H9 (cell line): Measurements from ENCODE around the gene A2ML1. TPM values are rescaled to one million over a fixed set of nuclear protein-coding genes. Genes with fewer than 3 reads are reported as not detected.

ENCODE experiments used
- DNase-seq: peaks from one replicate; pipeline ENCODE4 v3.0.0-alpha.2; 2017
- H2AFZ ChIP-seq: one replicate; pipeline ENCODE4 v1.6.1; 2013; ENCODE audit warnings: mild to moderate bottlenecking, low read length, control low read depth, moderate library complexity
- H2AK5ac ChIP-seq: 2 replicates; pipeline ENCODE4 v1.6.1; 2013; ENCODE audit warnings: low read length, control low read depth, mixed read lengths; ENCODE audit not compliant: insufficient read length
- H2BK120ac ChIP-seq: one replicate; pipeline ENCODE4 v1.6.1; 2013; ENCODE audit warnings: low read depth, mild to moderate bottlenecking, low read length, control low read depth, inconsistent platforms; ENCODE audit not compliant: poor library complexity, severe bottlenecking
- H2BK12ac ChIP-seq: 2 replicates; pipeline ENCODE4 v1.6.1; 2013; ENCODE audit warnings: low read length, control low read depth, mixed read lengths, low read depth; ENCODE audit not compliant: insufficient read length
- H2BK15ac ChIP-seq: 2 replicates; pipeline ENCODE4 v1.6.1; 2013; ENCODE audit warnings: low read depth, low read length, control low read depth
- H2BK20ac ChIP-seq: one replicate; pipeline ENCODE4 v1.6.1; 2013; ENCODE audit warnings: low read depth, mild to moderate bottlenecking, low read length, control low read depth, inconsistent platforms; ENCODE audit not compliant: poor library complexity, severe bottlenecking
- H2BK5ac ChIP-seq: 2 replicates; pipeline ENCODE4 v1.6.1; 2013; ENCODE audit warnings: low read length, control low read depth, mixed read lengths; ENCODE audit not compliant: insufficient read length
- H3K14ac ChIP-seq: 2 replicates; pipeline ENCODE4 v1.6.1; 2013; ENCODE audit warnings: low read length, control low read depth; ENCODE audit not compliant: insufficient read depth
- H3K18ac ChIP-seq: 2 replicates; pipeline ENCODE4 v1.6.1; 2013; ENCODE audit warnings: low read depth, mild to moderate bottlenecking, mixed read lengths, low read length, control low read depth; ENCODE audit not compliant: insufficient read length
- H3K23ac ChIP-seq: 2 replicates; pipeline ENCODE4 v1.6.1; 2013; ENCODE audit warnings: low read length, control low read depth, mixed read lengths, low read depth; ENCODE audit not compliant: insufficient read length
- H3K23me2 ChIP-seq: 2 replicates; pipeline ENCODE4 v1.6.1; 2013; ENCODE audit warnings: low read depth, mild to moderate bottlenecking, mixed read lengths, low read length, control low read depth; ENCODE audit not compliant: insufficient read length, poor library complexity, severe bottlenecking
- H3K27ac ChIP-seq: 2 replicates; pipeline ENCODE4 v1.5.1; 2013; ENCODE audit warnings: low read length, control low read depth, mixed read lengths, low read depth; ENCODE audit not compliant: insufficient read length
- H3K27me3 ChIP-seq: 2 replicates; pipeline ENCODE4 v1.6.1; 2013; ENCODE audit warnings: low read length, control low read depth, inconsistent platforms; ENCODE audit not compliant: insufficient read depth
- H3K4ac ChIP-seq: 2 replicates; pipeline ENCODE4 v1.6.1; 2013; ENCODE audit warnings: low read depth, mild to moderate bottlenecking, control low read depth, inconsistent platforms, low read length, moderate library complexity
- H3K4me1 ChIP-seq: 2 replicates; pipeline ENCODE4 v1.6.1; 2013; ENCODE audit warnings: low read length, control low read depth, inconsistent platforms; ENCODE audit not compliant: insufficient read depth
- H3K4me2 ChIP-seq: 2 replicates; pipeline ENCODE4 v1.6.1; 2013; ENCODE audit warnings: low read length, control low read depth, mixed read lengths; ENCODE audit not compliant: insufficient read length, insufficient read depth
- H3K56ac ChIP-seq: 2 replicates; pipeline ENCODE4 v1.6.1; 2013; ENCODE audit warnings: low read depth, mild to moderate bottlenecking, mixed read lengths, low read length, control low read depth; ENCODE audit not compliant: insufficient read length
- H3K79me1 ChIP-seq: 2 replicates; pipeline ENCODE4 v1.6.1; 2013; ENCODE audit warnings: low read depth, mild to moderate bottlenecking, moderate library complexity, low read length, control low read depth, inconsistent platforms; ENCODE audit not compliant: insufficient read depth, poor library complexity, severe bottlenecking
- H3K79me2 ChIP-seq: 2 replicates; pipeline ENCODE4 v1.6.1; 2013; ENCODE audit warnings: low read length, control low read depth, inconsistent platforms; ENCODE audit not compliant: insufficient read depth
- H3K9ac ChIP-seq: 2 replicates; pipeline ENCODE4 v1.6.1; 2013; ENCODE audit warnings: low read length, control low read depth, mixed read lengths; ENCODE audit not compliant: insufficient read length; ENCODE audit errors: extremely low read depth
- H3K9me3 ChIP-seq: one replicate; pipeline ENCODE4 v1.6.1; 2013; ENCODE audit warnings: low read depth, low read length, inconsistent platforms; ENCODE audit not compliant: control insufficient read depth
- H3T11ph ChIP-seq: one replicate; pipeline ENCODE4 v1.6.1; 2013; ENCODE audit warnings: mild to moderate bottlenecking, low read length, control low read depth, inconsistent platforms
- H4K20me1 ChIP-seq: one replicate; pipeline ENCODE4 v1.6.1; 2013; ENCODE audit not compliant: control insufficient read depth, insufficient read length, insufficient read depth
- H4K5ac ChIP-seq: 2 replicates; pipeline ENCODE4 v1.6.1; 2013; ENCODE audit warnings: low read depth, mild to moderate bottlenecking, mixed read lengths, low read length, control low read depth; ENCODE audit not compliant: insufficient read length
- H4K8ac ChIP-seq: replicated peaks from 2 replicates; pipeline ENCODE4 v1.6.1; 2013; ENCODE audit warnings: low read length, control low read depth, mixed read lengths, low read depth; ENCODE audit not compliant: insufficient read length
- H4K91ac ChIP-seq: 2 replicates; pipeline ENCODE4 v1.6.1; 2013; ENCODE audit warnings: low read depth, mild to moderate bottlenecking, moderate library complexity, mixed read lengths, low read length, control low read depth; ENCODE audit not compliant: insufficient read length
- H3K27ac Mint-ChIP-seq, 3 experiments: 2 replicates in 2 of 3; 3 replicates in 1 of 3; pipeline ENCODE4 v1.8.0; 2020 to 2021; ENCODE audit warnings: mixed read lengths in 3 of 3, mild to moderate bottlenecking in 1 of 3, moderate library complexity in 1 of 3
- H3K27me3 Mint-ChIP-seq: 2 replicates; pipeline ENCODE4 v1.8.0; 2021; ENCODE audit warnings: low read depth, mild to moderate bottlenecking, moderate library complexity, mixed read lengths
- H3K36me3 Mint-ChIP-seq, 3 experiments: 2 replicates in 2 of 3; 3 replicates in 1 of 3; pipeline ENCODE4 v1.8.0; 2020 to 2021; ENCODE audit warnings: low read depth in 3 of 3, mixed read lengths in 3 of 3; ENCODE audit not compliant: insufficient read depth in 1 of 3
- H3K4me1 Mint-ChIP-seq, 2 experiments: 2 replicates each; pipeline ENCODE4 v1.8.0; 2020; ENCODE audit warnings: mixed read lengths in 2 of 2
- H3K4me3 Mint-ChIP-seq, 2 experiments: 2 replicates in 1 of 2; 3 replicates in 1 of 2; pipeline ENCODE4 v1.8.0; 2020 to 2021; ENCODE audit warnings: mild to moderate bottlenecking in 2 of 2, mixed read lengths in 2 of 2, moderate library complexity in 1 of 2
- H3K9me3 Mint-ChIP-seq, 2 experiments: 2 replicates in 1 of 2; 3 replicates in 1 of 2; pipeline ENCODE4 v1.8.0; 2020; ENCODE audit warnings: mild to moderate bottlenecking in 2 of 2, mixed read lengths in 2 of 2, moderate library complexity in 1 of 2
- CTCF ChIP-seq: fragments of 200-600 bp; sonication (generic); conservative IDR thresholded peaks from 3 replicates; pipeline ENCODE4 v1.8.0; 2021; ENCODE audit warnings: antibody characterized with exemption, mild to moderate bottlenecking
- WGBS: extraction: QIAGEN DNeasy Blood & Tissue Kit; methylation state at CpG from one replicate; pipeline ENCODE4 v1.1.7; 2013; ENCODE audit warnings: missing lambda C conversion rate, low lambda C conversion rate, mixed read lengths; ENCODE audit not compliant: insufficient read length; ENCODE audit errors: extremely low coverage; 5-methylcytosine and 5-hydroxymethylcytosine counted together
- total RNA-seq: library from RNA; stranded (reverse); gene quantifications from 2 replicates; pipeline ENCODE4 v1.2.1, GENCODE V29; 2021

A2ML1 gene
- total RNA-seq, 1 experiment from 2014 or later = 2.8 TPM

DNA sequence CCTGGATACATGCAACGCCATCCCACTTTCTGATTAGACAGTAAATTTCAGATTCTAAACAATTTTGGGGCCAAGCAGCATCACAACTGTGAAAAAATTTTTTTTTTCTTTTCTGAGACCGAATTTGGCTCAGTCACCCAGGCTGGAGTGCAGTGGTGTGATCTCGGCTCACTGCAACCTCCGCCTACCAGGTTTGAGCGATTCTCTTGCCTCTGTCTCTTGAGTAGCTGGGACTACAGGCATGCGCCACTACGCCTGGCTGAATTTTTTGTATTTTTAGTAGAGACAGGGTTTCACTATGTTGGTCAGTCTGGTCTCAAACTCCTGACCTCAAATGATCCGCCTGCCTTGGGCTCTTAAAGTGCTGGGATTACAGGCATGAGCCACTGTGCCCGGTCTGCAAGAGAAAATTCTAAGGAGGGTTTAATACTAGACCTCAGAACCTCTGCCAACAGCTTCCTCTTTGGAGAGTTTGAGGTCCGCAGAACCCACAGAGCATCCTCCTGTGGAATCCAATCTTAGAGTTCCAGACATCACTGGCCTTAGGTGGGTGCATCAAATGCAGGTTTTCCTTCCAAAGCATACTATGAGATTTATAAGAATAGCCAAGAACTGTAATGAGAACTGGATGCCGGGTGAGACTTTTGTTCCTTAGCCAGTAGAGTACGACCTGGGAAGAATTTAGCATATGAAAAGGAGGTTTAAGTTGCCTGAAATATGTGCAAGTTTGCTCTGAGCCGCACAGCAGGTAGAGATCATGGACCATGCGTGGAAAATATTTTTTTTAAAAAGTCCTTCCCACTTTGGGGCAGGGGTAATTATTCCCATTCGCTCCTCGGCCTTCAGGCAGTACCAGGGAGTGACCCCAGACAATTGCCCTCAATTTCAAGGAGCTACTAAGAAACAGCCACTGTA lies 84.1 kb downstream of the A2ML1 start:
- Histone ChIP-seq H3K27ac (peak overlapping the region; percentile 95), H3K23me2 (no peaks in the 10 kb centered on the region), H3K9ac (no peak overlapping the region), H3K56ac (no peak overlapping the region), H3K79me1 (no peaks in the 10 kb centered on the region), H2BK120ac (no peak overlapping the region), H3K79me2 (no peaks in the 10 kb centered on the region), H2BK5ac (no peak overlapping the region), H3K4me2 (peak overlapping the region; percentile 3), H2BK12ac (no peak overlapping the region), H4K91ac (no peak overlapping the region), H2AFZ (no peak overlapping the region), H3K23ac (no peak overlapping the region), H3K18ac (peak overlapping the region; percentile 46), H4K20me1 (no peaks in the 10 kb centered on the region), H3K4me1 (peaks cover 2% of the 10 kb centered on the region; the same call in 1 of the 2 replicates), H3K27me3 (no peaks in the 10 kb centered on the region), H2BK20ac (peak overlapping the region; percentile 76), H4K5ac (no peak overlapping the region), H3K4ac (no peak overlapping the region), H3K14ac (no peak overlapping the region), H3T11ph (no peak overlapping the region), H3K9me3 (no peaks in the 10 kb centered on the region), H2BK15ac (no peak overlapping the region), H4K8ac (no peak overlapping the region), H2AK5ac (no peak overlapping the region)
- TF ChIP-seq CTCF = no peak
- peak; percentile 64 for DNase-seq
- H3K36me3 Mint-ChIP-seq = peaks cover 4 to 18% (median 15%) of the 10 kb centered on the region in 3 experiments; a peak in 6 of 7 replicates
- peaks cover 51 to 55% of the 10 kb centered on the region in 2 experiments for H3K4me1 Mint-ChIP-seq
- H3K27me3 Mint-ChIP-seq = no peaks in the 10 kb centered on the region
- WGBS = no CpG with 5 or more reads among the region's 16 CpGs
- peak overlapping the region; percentile 93 to 99 (median 97) for H3K27ac Mint-ChIP-seq
- H3K9me3 Mint-ChIP-seq = peaks cover 4 to 13% of the 10 kb centered on the region in 2 experiments; a peak in 4 of 5 replicates
- peak overlapping the region; percentile 25 to 69 for H3K4me3 Mint-ChIP-seq
